GM19397 (cell line): ENCODE measurements around the gene SLC45A1.
"Not testable (repeated sequence)": the region's sequence is repeated elsewhere in the genome, so short reads cannot be mapped to it uniquely, and the experiment has no call there.

Experiments
- ATAC-seq: cut with Tn5 transposase; IDR thresholded peaks from one replicate; pipeline ENCODE4 v1.9.1; 2021; ENCODE audit warnings: mild to moderate bottlenecking, moderate library complexity; ENCODE audit not compliant: unreplicated experiment

SLC45A1 gene

GRCh38 chr1:8365661-8366362 is 47.9 kb downstream of the SLC45A1 start:
- no peak for ATAC-seq

DNA sequence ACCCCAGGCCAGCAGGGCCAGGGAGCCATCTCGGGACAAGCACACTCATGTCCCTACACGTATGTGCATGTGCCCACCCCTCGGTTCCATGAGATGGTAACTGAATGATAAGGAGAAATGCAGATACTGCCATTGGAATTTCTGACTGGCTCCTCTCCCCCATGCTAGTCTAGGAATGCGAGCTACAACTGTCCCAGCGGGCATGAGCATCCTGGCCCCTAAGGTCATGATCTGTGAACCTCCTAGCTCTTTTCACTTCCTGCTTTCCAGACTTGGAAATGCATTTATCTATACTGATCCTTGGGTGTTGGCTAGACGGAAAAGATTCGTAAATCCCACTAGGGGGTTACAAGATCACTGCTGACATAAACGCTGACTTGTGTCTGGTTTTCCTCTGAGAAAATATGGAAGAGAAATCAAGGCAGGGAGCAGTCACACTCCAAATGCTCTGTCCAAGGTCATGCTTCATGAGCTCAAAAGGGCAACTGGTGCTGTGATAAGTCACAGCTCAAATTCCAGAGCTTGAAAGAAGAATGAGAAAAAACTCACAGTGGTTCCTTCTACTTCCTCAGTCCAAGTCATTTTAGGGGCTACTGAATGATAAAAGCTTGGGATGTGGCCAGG is 49.8 kb downstream of the SLC45A1 start:
- ATAC-seq = no peak

DNA sequence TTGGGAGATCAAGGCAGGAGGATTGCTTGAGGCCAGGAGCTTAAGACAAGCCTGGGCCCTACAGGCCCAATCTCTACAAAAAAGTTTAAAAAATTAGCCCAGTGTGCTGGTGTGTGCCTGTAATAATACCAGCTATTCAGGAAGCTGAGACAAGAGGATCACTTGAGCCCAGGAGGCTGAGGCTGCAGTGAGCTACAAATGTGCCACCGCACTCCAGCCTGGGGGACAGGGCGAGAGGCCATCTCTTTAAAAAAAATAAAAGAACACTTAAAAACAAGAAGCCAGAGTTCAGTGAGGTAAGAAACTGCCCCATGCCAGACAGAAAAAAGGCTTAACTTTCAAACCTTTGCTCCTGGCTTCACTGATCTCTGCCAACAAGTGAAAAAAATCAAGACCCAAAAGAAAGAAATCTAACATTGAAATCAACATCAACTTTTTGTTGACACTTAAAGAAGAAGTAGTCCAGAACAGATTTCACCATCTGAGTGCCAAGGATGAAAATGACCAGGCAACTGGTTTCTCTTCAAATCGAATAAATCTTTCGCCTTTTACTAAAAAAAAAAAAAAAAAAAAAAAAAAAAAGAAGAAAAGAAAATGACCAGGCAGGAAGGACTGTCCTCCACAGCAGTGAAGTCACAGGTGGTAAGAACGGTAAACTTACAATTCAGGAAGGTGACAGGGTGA is 51.2 kb downstream of the SLC45A1 start:
- ATAC-seq = no peak

- no peak for ATAC-seq
Observed at GRCh38 chr1:8370046-8370881, 52.4 kb downstream of the SLC45A1 start.

- ATAC-seq = no peak
Observed at GRCh38 chr1:8370905-8371315, 53.0 kb downstream of the SLC45A1 start.

DNA sequence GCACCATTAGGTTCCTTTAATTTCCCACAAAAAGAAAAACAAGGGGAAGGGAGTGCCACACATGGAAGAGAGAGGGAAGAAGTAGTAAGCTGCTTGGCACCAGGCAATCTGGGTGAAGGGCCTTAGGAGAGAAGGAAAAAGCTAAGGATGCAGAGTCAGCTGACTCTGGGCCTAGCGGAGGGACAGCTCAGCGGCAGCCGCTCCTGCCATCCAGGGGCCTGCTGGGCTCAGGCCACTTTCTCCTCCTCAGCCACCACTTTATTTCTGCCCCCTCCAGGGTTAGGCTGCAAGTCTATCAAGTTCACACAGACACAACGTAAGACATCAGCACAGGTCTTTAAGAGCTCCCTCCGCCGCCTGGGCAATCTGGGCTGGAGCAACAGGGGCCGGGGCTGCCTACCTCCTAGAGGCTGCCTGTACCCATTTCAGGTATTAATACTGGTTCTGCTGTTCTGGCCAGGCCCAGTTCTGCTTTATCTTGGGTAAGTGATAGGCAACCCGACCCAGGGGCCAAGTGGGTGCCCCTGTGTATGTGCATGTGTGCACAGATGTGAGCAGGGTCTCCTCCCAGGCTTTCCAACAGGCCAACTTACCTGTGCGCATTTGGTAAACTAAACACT is 53.6 kb downstream of the SLC45A1 start:
- ATAC-seq = no peak

- no peak for ATAC-seq
Observed at GRCh38 chr1:8373125-8373524, 55.2 kb downstream of the SLC45A1 start.

DNA sequence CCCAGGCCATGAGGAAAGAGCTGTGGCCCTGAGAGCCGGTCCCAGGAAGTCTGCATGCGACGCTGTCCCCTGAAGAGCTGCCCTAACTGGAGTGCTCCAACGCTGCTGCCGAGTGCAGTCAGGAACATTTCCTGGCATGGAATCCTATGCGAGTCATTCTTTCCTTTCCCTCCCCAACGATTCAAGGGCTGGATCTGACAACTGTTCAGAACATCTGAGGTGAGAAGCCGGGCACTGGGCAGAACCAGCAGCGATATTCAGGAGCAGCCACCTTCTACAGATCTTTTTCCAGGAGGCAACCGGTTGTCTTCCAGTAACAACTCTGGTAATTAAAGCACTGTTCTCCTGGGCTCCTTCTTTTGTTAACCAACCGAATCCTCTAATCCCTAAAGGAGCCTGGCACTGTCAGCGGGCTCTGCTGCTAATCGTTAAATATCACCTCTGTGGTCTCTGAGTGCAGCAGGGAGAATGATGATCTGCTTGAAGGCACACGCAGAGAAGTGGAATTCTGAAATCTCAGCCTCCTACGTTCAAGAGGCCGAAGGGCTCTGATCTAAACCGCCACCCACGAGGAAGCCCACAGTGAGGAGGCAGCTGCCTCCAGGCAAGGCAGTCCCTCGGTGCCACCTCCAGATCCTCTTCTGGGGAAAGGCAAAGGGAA is 55.8 kb downstream of the SLC45A1 start:
- no peak for ATAC-seq

GRCh38 chr1:8374356-8374755 is 56.4 kb downstream of the SLC45A1 start:
- no peak for ATAC-seq

GRCh38 chr1:8374812-8375211 is 56.9 kb downstream of the SLC45A1 start:
- ATAC-seq = no peak

DNA sequence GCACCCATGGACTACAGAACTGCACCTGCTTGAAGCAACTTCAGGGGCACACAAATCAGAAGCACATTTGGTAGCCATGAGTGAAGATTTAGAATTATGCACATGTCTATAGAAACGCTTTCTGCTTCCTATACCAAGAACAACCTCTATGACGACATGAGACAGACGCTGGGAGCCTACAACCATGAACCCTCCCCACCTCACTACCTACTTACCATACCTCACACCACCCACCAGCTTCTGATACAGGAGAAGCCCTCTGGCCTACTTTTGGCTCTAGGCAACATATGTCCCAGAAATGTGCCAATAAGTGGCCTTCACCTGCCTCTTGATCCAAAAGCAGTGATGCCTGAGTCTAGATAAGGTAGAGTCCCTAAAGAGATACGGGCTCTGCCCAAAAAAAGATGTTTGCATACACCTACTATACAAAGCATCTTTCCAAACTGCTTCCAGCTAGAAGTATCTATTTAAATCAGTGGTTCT is 58.5 kb downstream of the SLC45A1 start:
- ATAC-seq = no peak

DNA sequence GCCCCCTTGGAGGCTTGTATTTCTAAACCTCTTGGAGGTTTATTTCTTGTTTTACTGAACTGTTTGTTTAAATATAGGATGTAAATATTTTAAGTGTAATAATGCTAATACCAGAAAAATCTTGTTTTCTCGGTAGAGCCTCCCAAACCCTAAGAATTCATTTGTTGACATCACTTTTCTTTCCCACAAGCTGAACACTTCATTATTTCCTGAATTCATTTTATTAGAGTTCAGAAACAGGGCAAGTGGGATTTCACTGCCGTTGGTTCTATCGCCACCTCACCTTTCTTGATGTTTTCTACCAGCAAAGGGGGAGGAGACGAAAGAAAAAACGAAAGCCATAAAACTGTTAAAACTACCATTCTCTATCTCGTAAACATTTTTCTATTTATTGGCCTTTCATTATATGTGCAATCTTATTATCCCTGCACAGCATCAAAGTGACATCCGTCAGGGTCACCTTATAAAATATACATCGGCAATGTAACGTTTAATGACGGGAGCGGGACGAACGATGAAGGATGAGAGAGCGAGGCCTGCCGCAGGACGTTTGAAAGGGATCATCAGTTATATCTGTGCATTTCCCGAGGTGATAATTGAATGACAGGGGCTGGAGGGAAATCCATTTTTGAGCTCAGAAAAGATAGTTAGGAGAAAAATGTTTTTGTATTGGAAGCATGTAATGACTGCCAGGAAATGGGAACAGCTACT is 59.5 kb downstream of the SLC45A1 start:
- no peak for ATAC-seq

DNA sequence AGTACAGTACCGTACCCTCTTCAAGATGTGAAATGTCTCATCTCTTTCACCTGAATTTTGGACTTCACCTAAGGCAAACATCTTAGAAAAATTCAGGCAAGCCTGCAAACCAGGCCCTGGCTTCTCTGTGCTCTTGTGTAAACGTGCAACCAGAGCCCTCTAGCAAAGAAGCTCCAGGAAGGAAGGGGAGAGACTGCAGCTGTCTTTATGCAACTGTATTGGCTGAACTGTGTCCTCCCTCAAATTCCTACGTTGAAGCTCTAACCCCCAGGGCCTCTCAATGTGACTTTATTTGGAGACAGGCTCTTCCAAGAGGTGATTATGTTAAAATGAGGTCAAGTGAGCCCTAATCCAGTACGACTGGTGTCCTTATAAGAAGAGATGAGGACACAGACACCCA is 60.3 kb downstream of the SLC45A1 start:
- no peak for ATAC-seq

DNA sequence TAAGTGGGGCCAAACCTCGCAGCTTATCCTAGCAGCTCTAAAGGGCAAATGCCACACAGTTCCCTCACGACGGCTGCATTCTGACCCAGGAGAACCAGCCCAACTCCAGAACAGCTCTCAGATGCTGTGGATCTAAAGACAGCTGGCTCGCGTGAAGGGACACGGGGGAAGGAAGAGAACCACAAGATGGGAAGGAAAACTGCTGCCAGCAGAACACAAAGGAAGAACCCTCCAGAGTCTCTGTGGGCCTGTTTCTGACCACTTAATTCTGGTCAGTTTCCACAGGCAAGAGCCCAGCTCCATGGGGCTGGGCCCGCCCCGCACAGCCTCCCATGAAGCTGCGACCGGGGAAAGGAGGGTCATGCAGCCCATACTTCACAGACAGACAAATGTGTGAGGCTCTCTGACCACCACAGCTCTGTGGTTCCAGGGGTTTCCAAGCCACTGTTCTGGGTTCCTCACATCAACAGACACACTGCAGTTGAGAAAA is 61.1 kb downstream of the SLC45A1 start:
- no peak for ATAC-seq

GRCh38 chr1:8379513-8380186 is 61.7 kb downstream of the SLC45A1 start:
- no peak for ATAC-seq

GRCh38 chr1:8380310-8380709 is 62.4 kb downstream of the SLC45A1 start:
- not testable (repeated sequence) for ATAC-seq

DNA sequence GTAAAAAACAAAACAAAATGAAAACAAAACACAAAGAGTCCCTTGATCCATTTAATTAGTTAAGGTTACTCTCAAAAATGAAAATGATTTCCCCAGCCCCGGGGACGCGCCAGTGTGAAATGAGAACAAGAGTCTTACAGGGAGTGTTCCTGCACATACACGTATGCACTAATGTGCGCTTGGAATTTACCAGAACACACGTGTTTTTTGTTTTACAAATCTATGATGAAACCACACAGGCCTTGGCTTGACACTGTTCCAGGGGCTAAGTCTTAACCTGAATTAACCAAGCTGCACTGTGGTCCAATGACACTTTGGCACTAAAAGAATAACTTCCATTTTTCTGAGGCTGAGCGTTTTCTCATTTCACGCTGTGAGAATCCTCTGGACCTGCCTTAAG is 63.7 kb downstream of the SLC45A1 start:
- no peak for ATAC-seq

GRCh38 chr1:8382051-8382505 is 64.2 kb downstream of the SLC45A1 start:
- ATAC-seq = no peak
